GM19397 (cell line): Measurements from ENCODE around the gene TMEM266.

Experiments
- ATAC-seq: cut with Tn5 transposase; IDR thresholded peaks from one replicate; pipeline ENCODE4 v1.9.1; 2021; ENCODE audit warnings: mild to moderate bottlenecking, moderate library complexity; ENCODE audit not compliant: unreplicated experiment

Gene TMEM266

GRCh38 chr15:76161153-76162035, 101.6 kb downstream of the TMEM266 start:
- ATAC-seq, result no peak

GRCh38 chr15:76162036-76162398, 102.2 kb downstream of the TMEM266 start:
- no peak for ATAC-seq

GRCh38 chr15:76162784-76163456, 103.1 kb downstream of the TMEM266 start:
- no peak for ATAC-seq

- no peak for ATAC-seq
Observed at GRCh38 chr15:76163457-76164295, 103.9 kb downstream of the TMEM266 start.

- no peak for ATAC-seq
Observed at GRCh38 chr15:76164602-76165001, 104.8 kb downstream of the TMEM266 start.

- no peak for ATAC-seq
Observed at GRCh38 chr15:76165951-76166350, 106.2 kb downstream of the TMEM266 start.

- no peak for ATAC-seq
Observed at GRCh38 chr15:76168237-76168984, 108.6 kb downstream of the TMEM266 start.

- ATAC-seq, result no peak
Observed at GRCh38 chr15:76169018-76169417, 109.2 kb downstream of the TMEM266 start.

- ATAC-seq, result no peak
Observed at GRCh38 chr15:76169911-76170800, 110.4 kb downstream of the TMEM266 start.

GRCh38 chr15:76172782-76173181, 113.0 kb downstream of the TMEM266 start:
- no peak for ATAC-seq

GRCh38 chr15:76173317-76173834, 113.6 kb downstream of the TMEM266 start:
- ATAC-seq, result no peak

GRCh38 chr15:76174654-76175053, 114.9 kb downstream of the TMEM266 start:
- no peak for ATAC-seq

GRCh38 chr15:76175442-76175841, 115.7 kb downstream of the TMEM266 start:
- ATAC-seq, result no peak

GRCh38 chr15:76176059-76176458, 116.3 kb downstream of the TMEM266 start:
- no peak for ATAC-seq

- no peak for ATAC-seq
Observed at GRCh38 chr15:76176487-76177085, 116.8 kb downstream of the TMEM266 start.

GRCh38 chr15:76177491-76178040, 117.8 kb downstream of the TMEM266 start:
- no peak for ATAC-seq

- no peak for ATAC-seq
Observed at GRCh38 chr15:76178296-76179000, 118.7 kb downstream of the TMEM266 start.

- no peak for ATAC-seq
Observed at GRCh38 chr15:76179023-76179422, 119.2 kb downstream of the TMEM266 start.
